Keratinocyte (primary cell): ENCODE measurements around the gene ZNF423. TPM values are rescaled to one million over a fixed set of nuclear protein-coding genes. Genes with fewer than 3 reads are reported as not detected.

Experiments
- DNase-seq: peaks from one replicate; pipeline ENCODE4 v3.0.0-alpha.2; 2011; ENCODE audit warnings: low read depth, missing footprints, low spot score
- FAIRE-seq: peaks from 2 replicates; lab custom pipeline; 2011; peaks lifted over from hg19 to GRCh38; lab: Jason Lieb, UNC
- H2AFZ ChIP-seq: 2 replicates; pipeline ENCODE4 v1.6.0; 2012; ENCODE audit warnings: low read length, control low read depth, inconsistent platforms; ENCODE audit not compliant: control insufficient read depth
- H3K27ac ChIP-seq: 2 replicates; pipeline ENCODE4 v1.5.1; 2011; ENCODE audit warnings: low read length; ENCODE audit not compliant: control insufficient read depth, insufficient read depth
- H3K27me3 ChIP-seq: 3 replicates; pipeline ENCODE4 v1.6.0; 2011; ENCODE audit warnings: low read length; ENCODE audit not compliant: control insufficient read depth, insufficient read depth; ENCODE audit errors: extremely low read depth
- H3K36me3 ChIP-seq, 2 experiments: 2 replicates in 1 of 2; 3 replicates in 1 of 2; pipeline ENCODE4 v1.5.1; 2011; ENCODE audit warnings: low read length in 2 of 2, mild to moderate bottlenecking in 1 of 2; ENCODE audit not compliant: control insufficient read depth in 2 of 2, insufficient read depth in 2 of 2; ENCODE audit errors: extremely low read depth in 1 of 2
- H3K4me1 ChIP-seq: 3 replicates; pipeline ENCODE4 v1.5.1; 2011; ENCODE audit warnings: low read length; ENCODE audit not compliant: control insufficient read depth, insufficient read depth; ENCODE audit errors: extremely low read depth
- H3K4me2 ChIP-seq: 3 replicates; pipeline ENCODE4 v1.6.0; 2011; ENCODE audit warnings: low read depth, low read length; ENCODE audit not compliant: control insufficient read depth, insufficient read depth; ENCODE audit errors: extremely low read depth
- H3K4me3 ChIP-seq, 3 experiments: fragments of 200-600 bp in 1 of 3; sonication (generic) in 1 of 3; 2 replicates in 2 of 3; 3 replicates in 1 of 3; pipeline ENCODE4 v1.5.1; 2011 to 2016; ENCODE audit warnings: low read length in 3 of 3, mild to moderate bottlenecking in 3 of 3, control low read depth in 2 of 3, inconsistent platforms in 1 of 3, low read depth in 1 of 3, mixed read lengths in 1 of 3, mixed run types in 1 of 3, moderate library complexity in 1 of 3; ENCODE audit not compliant: control insufficient read depth in 2 of 3, insufficient read depth in 2 of 3; ENCODE audit errors: extremely low read depth in 1 of 3
- H3K79me2 ChIP-seq: 2 replicates; pipeline ENCODE4 v1.6.0; 2012; ENCODE audit warnings: low read length; ENCODE audit not compliant: control insufficient read depth, insufficient read depth
- H3K9ac ChIP-seq: 3 replicates; pipeline ENCODE4 v1.6.0; 2011; ENCODE audit warnings: low read length; ENCODE audit not compliant: control insufficient read depth, insufficient read depth; ENCODE audit errors: extremely low read depth
- H3K9me1 ChIP-seq: 3 replicates; pipeline ENCODE4 v1.6.0; 2011; ENCODE audit warnings: low read length; ENCODE audit not compliant: control insufficient read depth, insufficient read depth; ENCODE audit errors: extremely low read depth
- H3K9me3 ChIP-seq: 2 replicates; pipeline ENCODE4 v1.5.1; 2012; ENCODE audit warnings: low read depth, low read length; ENCODE audit not compliant: control insufficient read depth
- H4K20me1 ChIP-seq: 3 replicates; pipeline ENCODE4 v1.6.0; 2011; ENCODE audit warnings: low read length; ENCODE audit not compliant: control insufficient read depth, insufficient read depth; ENCODE audit errors: extremely low read depth
- EZH2 ChIP-seq: IDR thresholded peaks from one replicate; pipeline ENCODE4 v1.6.1; 2012; ENCODE audit warnings: inconsistent platforms, mild to moderate bottlenecking, low read length, moderate library complexity
- dilution Hi-C: fragments of 300-500 bp; cut with MboI; formaldehyde crosslinking; loops from one replicate; pipeline ENCODE4 v1.7.0; 2020; ENCODE audit warnings: low sequenced_read_pairs; ENCODE audit not compliant: extremely low pct_ligation_motif_present
- polyA plus RNA-seq, 5 experiments: library from polyadenylated mRNA; depleted of rRNA in 3 of 5; stranded (reverse) in 3 of 5; stranded (forward) in 1 of 5; unstranded in 1 of 5; fragments of >200 nt; gene quantifications; 1 replicate in 1 of 5; 2 replicates in 3 of 5; 3 replicates in 1 of 5; pipeline versions ENCODE4 v1.2.1 to v1.2.3, GENCODE V29; 2011 to 2012; ENCODE audit warnings: missing spikeins in 2 of 5, low read depth in 1 of 5, low replicate concordance in 1 of 5
- TF ChIP-seq, protein P1 (sequence below), 3 experiments: IDR thresholded peaks in 1 of 3; conservative IDR thresholded peaks in 1 of 3; optimal IDR thresholded peaks in 1 of 3; 2 replicates in 2 of 3; 3 replicates in 1 of 3; pipeline versions ENCODE3 to v1.5.1; 2011; ENCODE audit warnings: low read length in 3 of 3, mild to moderate bottlenecking in 3 of 3, moderate library complexity in 2 of 3, control low read depth in 1 of 3, inconsistent platforms in 1 of 3; ENCODE audit not compliant: insufficient read depth in 2 of 3; ENCODE audit errors: extremely low read depth in 1 of 3

The ZNF423 gene
- polyA plus RNA-seq, 1 donor (not counting 4 experiments of a cell fraction or from before 2014, with no cell fraction given), result 0.05 TPM

GRCh38 chr16:49539758-49540157 is 316.2 kb downstream of the ZNF423 start:
- H3K27ac ChIP-seq, result no peak overlapping the region
- no peak for DNase-seq
- no peaks in the 10 kb centered on the region for H3K36me3 ChIP-seq
- FAIRE-seq, result no peak
- H3K9ac ChIP-seq, result no peak overlapping the region
- no peaks in the 10 kb centered on the region for H3K9me3 ChIP-seq
- no peaks in the 10 kb centered on the region for H3K4me1 ChIP-seq
- TF ChIP-seq, protein P1, sequence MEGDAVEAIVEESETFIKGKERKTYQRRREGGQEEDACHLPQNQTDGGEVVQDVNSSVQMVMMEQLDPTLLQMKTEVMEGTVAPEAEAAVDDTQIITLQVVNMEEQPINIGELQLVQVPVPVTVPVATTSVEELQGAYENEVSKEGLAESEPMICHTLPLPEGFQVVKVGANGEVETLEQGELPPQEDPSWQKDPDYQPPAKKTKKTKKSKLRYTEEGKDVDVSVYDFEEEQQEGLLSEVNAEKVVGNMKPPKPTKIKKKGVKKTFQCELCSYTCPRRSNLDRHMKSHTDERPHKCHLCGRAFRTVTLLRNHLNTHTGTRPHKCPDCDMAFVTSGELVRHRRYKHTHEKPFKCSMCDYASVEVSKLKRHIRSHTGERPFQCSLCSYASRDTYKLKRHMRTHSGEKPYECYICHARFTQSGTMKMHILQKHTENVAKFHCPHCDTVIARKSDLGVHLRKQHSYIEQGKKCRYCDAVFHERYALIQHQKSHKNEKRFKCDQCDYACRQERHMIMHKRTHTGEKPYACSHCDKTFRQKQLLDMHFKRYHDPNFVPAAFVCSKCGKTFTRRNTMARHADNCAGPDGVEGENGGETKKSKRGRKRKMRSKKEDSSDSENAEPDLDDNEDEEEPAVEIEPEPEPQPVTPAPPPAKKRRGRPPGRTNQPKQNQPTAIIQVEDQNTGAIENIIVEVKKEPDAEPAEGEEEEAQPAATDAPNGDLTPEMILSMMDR (optimal IDR thresholded peaks at IDR 0.05 in 1 of 3, IDR thresholded peaks at IDR 0.05 in 1 of 3, conservative IDR thresholded peaks at IDR 0.05 in 1 of 3; ENCODE audit: extremely low read depth in 1 of 3, insufficient read depth in 2 of 3, low read length in 3 of 3), result no peak
- no peak for TF ChIP-seq EZH2
- no peak overlapping the region for H2AFZ ChIP-seq
- H4K20me1 ChIP-seq, result no peaks in the 10 kb centered on the region
- no peaks in the 10 kb centered on the region for H3K9me1 ChIP-seq
- no peaks in the 10 kb centered on the region for H3K27me3 ChIP-seq
- no peak overlapping the region for H3K4me2 ChIP-seq
- H3K4me3 ChIP-seq, result no peak overlapping the region
- no peaks in the 10 kb centered on the region for H3K79me2 ChIP-seq
- dilution Hi-C loops, result no loop called here

DNA sequence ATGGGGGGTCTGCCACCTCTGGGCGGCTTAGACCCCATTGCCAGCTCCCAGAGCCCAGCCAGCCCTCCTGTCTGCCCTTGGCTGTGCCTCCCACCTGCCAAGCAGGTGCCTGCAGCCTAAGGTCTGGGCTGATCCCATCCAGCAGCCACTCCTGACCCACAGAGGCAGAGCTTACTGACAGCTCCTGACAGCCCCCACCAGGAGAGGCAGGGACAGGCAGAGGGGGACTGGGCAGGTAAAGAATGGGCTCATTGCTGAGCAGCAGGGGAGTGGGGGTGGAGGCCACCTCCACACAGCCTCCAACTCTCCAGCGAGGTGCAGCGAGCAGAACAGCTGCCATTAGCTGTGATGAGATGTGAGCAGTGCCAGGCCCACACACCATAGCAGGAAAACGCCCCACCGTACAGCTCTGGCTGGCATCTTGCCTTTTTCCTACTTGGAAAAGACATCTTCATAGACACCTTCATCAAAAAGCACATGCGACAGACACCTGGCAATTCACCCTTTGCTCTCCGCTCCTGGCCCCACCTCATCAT is 317.9 kb downstream of the ZNF423 start:
- H3K4me1 ChIP-seq, result no peaks in the 10 kb centered on the region
- no peak for TF ChIP-seq EZH2
- TF ChIP-seq, protein P1 (optimal IDR thresholded peaks at IDR 0.05 in 1 of 3, IDR thresholded peaks at IDR 0.05 in 1 of 3, conservative IDR thresholded peaks at IDR 0.05 in 1 of 3; ENCODE audit: extremely low read depth in 1 of 3, insufficient read depth in 2 of 3, low read length in 3 of 3), result no peak
- H2AFZ ChIP-seq, result no peak overlapping the region
- dilution Hi-C loops, result no loop called here
- FAIRE-seq (no peak), DNase-seq (no peak)
- H3K9ac ChIP-seq, result no peak overlapping the region
- H3K4me3 ChIP-seq, result no peak overlapping the region
- H3K27me3 ChIP-seq, result no peaks in the 10 kb centered on the region
- no peaks in the 10 kb centered on the region for H4K20me1 ChIP-seq
- H3K36me3 ChIP-seq, result no peaks in the 10 kb centered on the region
- no peaks in the 10 kb centered on the region for H3K79me2 ChIP-seq
- no peak overlapping the region for H3K27ac ChIP-seq
- no peaks in the 10 kb centered on the region for H3K9me3 ChIP-seq
- no peak overlapping the region for H3K4me2 ChIP-seq
- no peaks in the 10 kb centered on the region for H3K9me1 ChIP-seq
